IMR-90 (cell line): Measurements from ENCODE around the gene ADAP1. TPM values are rescaled to one million over a fixed set of nuclear protein-coding genes. Genes with fewer than 3 reads are reported as not detected.

Experiments
- ATAC-seq: fragments of 200-7000 bp; cut with Tn5 transposase; 2 replicates; pipeline ENCODE4 v1.9.1; 2020; ENCODE audit warnings: low read depth, mild to moderate bottlenecking, moderate library complexity
- BruUV-seq: library from RNA; stranded (reverse); fragments of 400-500 nt; replicated peaks from 2 replicates; lab custom pipeline; 2021; lab: Mats Ljungman, UMichigan
- CTCF ChIA-PET: fragments of 300-600 bp; formaldehyde crosslinking; extraction: SDS; loops from one replicate; lab custom pipeline; 2021; ENCODE audit warnings: antibody characterized with exemption; lab: Yijun Ruan, JAX
- POLR2A ChIA-PET: fragments of 300-600 bp; sonication (Branson Sonifier 250); formaldehyde crosslinking; loops from one replicate; lab custom pipeline; 2022; ENCODE audit warnings: antibody characterized with exemption; ENCODE audit not compliant: unreplicated experiment; lab: Charles Lee
- DNase-seq: peaks from one replicate; pipeline ENCODE4 v3.0.0; 2013
- H2AFZ ChIP-seq: replicated peaks from 2 replicates; pipeline ENCODE3; 2013; ENCODE audit warnings: low read length, mild to moderate bottlenecking; ENCODE audit not compliant: poor library complexity
- H2AK5ac ChIP-seq: 2 replicates; pipeline ENCODE4 v1.6.1; 2013; ENCODE audit warnings: low read depth, low read length, inconsistent platforms
- H2AK9ac ChIP-seq: replicated peaks from 2 replicates; pipeline ENCODE3; 2013; ENCODE audit warnings: mild to moderate bottlenecking, low read depth, low read length, moderate library complexity; ENCODE audit not compliant: poor library complexity
- H2BK120ac ChIP-seq: 2 replicates; pipeline ENCODE4 v1.6.1; 2013; ENCODE audit warnings: low read depth, low read length, inconsistent platforms
- H2BK15ac ChIP-seq: 3 replicates; pipeline ENCODE4 v1.6.1; 2013; ENCODE audit warnings: low read depth, low read length, inconsistent platforms
- H2BK20ac ChIP-seq: 2 replicates; pipeline ENCODE4 v1.6.1; 2013; ENCODE audit warnings: low read depth, mild to moderate bottlenecking, inconsistent platforms, low read length, moderate library complexity
- H2BK5ac ChIP-seq: 2 replicates; pipeline ENCODE4 v1.6.1; 2013; ENCODE audit warnings: mild to moderate bottlenecking, low read depth, low read length, inconsistent platforms; ENCODE audit not compliant: poor library complexity, severe bottlenecking
- H3K14ac ChIP-seq: replicated peaks from 2 replicates; pipeline ENCODE4 v1.6.1; 2013; ENCODE audit warnings: low read depth, low read length, inconsistent platforms
- H3K18ac ChIP-seq: 2 replicates; pipeline ENCODE4 v1.6.1; 2013; ENCODE audit warnings: low read depth, low read length, control low read depth
- H3K23ac ChIP-seq: 2 replicates; pipeline ENCODE4 v1.6.1; 2013; ENCODE audit warnings: low read depth, low read length, inconsistent platforms
- H3K27ac ChIP-seq: 2 replicates; pipeline ENCODE4 v1.5.1; 2013; ENCODE audit warnings: mild to moderate bottlenecking, control low read depth, low read length; ENCODE audit not compliant: insufficient read depth
- H3K27me3 ChIP-seq: 2 replicates; pipeline ENCODE4 v1.6.1; 2013; ENCODE audit warnings: low read length; ENCODE audit not compliant: control insufficient read depth, insufficient read depth
- H3K36me3 ChIP-seq: 2 replicates; pipeline ENCODE4 v1.6.1; 2013; ENCODE audit warnings: low read length, mixed read lengths; ENCODE audit not compliant: control insufficient read depth, insufficient read depth
- H3K4ac ChIP-seq: 2 replicates; pipeline ENCODE4 v1.6.1; 2013; ENCODE audit warnings: low read depth, low read length, inconsistent platforms
- H3K4me1 ChIP-seq: 2 replicates; pipeline ENCODE4 v1.6.1; 2013; ENCODE audit warnings: low read length, mixed read lengths; ENCODE audit not compliant: control insufficient read depth, insufficient read depth
- H3K4me2 ChIP-seq: 2 replicates; pipeline ENCODE4 v1.6.1; 2013; ENCODE audit warnings: low read depth, mild to moderate bottlenecking, control low read depth, low read length, moderate library complexity
- H3K4me3 ChIP-seq: 2 replicates; pipeline ENCODE4 v1.5.1; 2013; ENCODE audit warnings: low read depth, mild to moderate bottlenecking, control low read depth, low read length, moderate library complexity; ENCODE audit not compliant: insufficient read depth
- H3K56ac ChIP-seq: 2 replicates; pipeline ENCODE4 v1.6.1; 2013; ENCODE audit warnings: low read length, inconsistent platforms; ENCODE audit not compliant: insufficient read depth; ENCODE audit errors: extremely low read depth
- H3K79me1 ChIP-seq, 2 experiments: 2 replicates each; pipeline ENCODE4 v1.6.1; 2013; ENCODE audit warnings: low read length in 2 of 2, inconsistent platforms in 1 of 2, low read depth in 1 of 2
- H3K9ac ChIP-seq: 2 replicates; pipeline ENCODE4 v1.6.1; 2013; ENCODE audit warnings: low read depth, low read length, control low read depth
- H3K9me1 ChIP-seq: 2 replicates; pipeline ENCODE4 v1.6.1; 2013; ENCODE audit warnings: low read length, inconsistent platforms; ENCODE audit not compliant: insufficient read depth
- H3K9me3 ChIP-seq: 2 replicates; pipeline ENCODE4 v1.6.1; 2013; ENCODE audit warnings: low read length; ENCODE audit not compliant: control insufficient read depth, insufficient read depth
- H4K20me1 ChIP-seq: 2 replicates; pipeline ENCODE4 v1.6.1; 2013; ENCODE audit warnings: low read length, inconsistent platforms; ENCODE audit not compliant: insufficient read depth
- H4K5ac ChIP-seq: 2 replicates; pipeline ENCODE4 v1.6.1; 2013; ENCODE audit warnings: mild to moderate bottlenecking, low read depth, low read length, control low read depth
- H4K8ac ChIP-seq, 2 experiments: 2 replicates each; pipeline ENCODE4 v1.6.1; 2013; ENCODE audit warnings: low read depth in 2 of 2, low read length in 2 of 2, control low read depth in 1 of 2, inconsistent platforms in 1 of 2
- H4K91ac ChIP-seq: 2 replicates; pipeline ENCODE4 v1.6.1; 2013; ENCODE audit warnings: low read depth, low read length, inconsistent platforms; ENCODE audit not compliant: insufficient read depth
- BHLHE40 ChIP-seq: fragments of 150-350 bp; IDR thresholded peaks from 2 replicates; pipeline ENCODE4 v1.6.1; 2016; ENCODE audit warnings: mild to moderate bottlenecking, low read depth, low read length
- CEBPB ChIP-seq: IDR thresholded peaks from 2 replicates; pipeline ENCODE4 v1.6.1; 2012; ENCODE audit warnings: low read depth, low read length, improper control_type of control experiment
- CHD1 ChIP-seq: IDR thresholded peaks from 2 replicates; pipeline ENCODE4 v1.6.1; 2012; ENCODE audit warnings: low read depth, low read length, improper control_type of control experiment
- CTCF ChIP-seq: conservative IDR thresholded peaks from 2 replicates; pipeline ENCODE4 v1.5.1; 2012; ENCODE audit warnings: mild to moderate bottlenecking, low read depth, low read length, improper control_type of control experiment
- ELK1 ChIP-seq: fragments of 150-350 bp; IDR thresholded peaks from 2 replicates; pipeline ENCODE4 v1.6.1; 2016; ENCODE audit warnings: low read depth, mild to moderate bottlenecking, low read length, moderate library complexity, borderline replicate concordance
- FOS ChIP-seq: fragments of 150-350 bp; IDR thresholded peaks from 2 replicates; pipeline ENCODE4 v1.6.1; 2016; ENCODE audit warnings: low read depth, low read length
- MAFK ChIP-seq: IDR thresholded peaks from 2 replicates; pipeline ENCODE4 v1.6.1; 2012; ENCODE audit warnings: low read depth, low read length, improper control_type of control experiment
- MAZ ChIP-seq: IDR thresholded peaks from 2 replicates; pipeline ENCODE4 v1.6.1; 2012; ENCODE audit warnings: low read depth, mild to moderate bottlenecking, low read length, improper control_type of control experiment, moderate library complexity, borderline replicate concordance
- MXI1 ChIP-seq: IDR thresholded peaks from 2 replicates; pipeline ENCODE4 v1.6.1; 2012; ENCODE audit warnings: low read depth, mild to moderate bottlenecking, low read length, moderate library complexity, borderline replicate concordance
- NFE2L2 ChIP-seq: fragments of 150-350 bp; IDR thresholded peaks from 2 replicates; pipeline ENCODE4 v1.6.1; 2016; ENCODE audit warnings: low read depth, mild to moderate bottlenecking, low read length
- POLR2A ChIP-seq: IDR thresholded peaks from 2 replicates; pipeline ENCODE4 v1.6.1; 2012; ENCODE audit warnings: mild to moderate bottlenecking, low read depth, low read length
- RAD21 ChIP-seq: IDR thresholded peaks from 2 replicates; pipeline ENCODE4 v1.6.1; 2012; ENCODE audit warnings: low read length, improper control_type of control experiment
- RCOR1 ChIP-seq: IDR thresholded peaks from 2 replicates; pipeline ENCODE4 v1.6.1; 2012; ENCODE audit warnings: mild to moderate bottlenecking, low read length, improper control_type of control experiment; ENCODE audit not compliant: insufficient replicate concordance
- RFX5 ChIP-seq: IDR thresholded peaks from 2 replicates; pipeline ENCODE4 v1.8.0; 2012; ENCODE audit warnings: low read depth, mild to moderate bottlenecking, low read length, moderate library complexity
- SMC3 ChIP-seq: fragments of 150-350 bp; IDR thresholded peaks from 2 replicates; pipeline ENCODE4 v1.6.1; 2016; ENCODE audit warnings: low read depth, mild to moderate bottlenecking, antibody characterized with exemption, low read length, moderate library complexity
- USF2 ChIP-seq: fragments of 150-350 bp; IDR thresholded peaks from 2 replicates; pipeline ENCODE4 v1.6.1; 2017; ENCODE audit warnings: mild to moderate bottlenecking, antibody characterized with exemption, low read length, low read depth
- WGBS, 2 experiments: methylation state at CpG; one replicate each; pipeline versions ENCODE4 v1.1.5 to v1.1.7; 2013; ENCODE audit warnings: missing lambda C conversion rate in 2 of 2; ENCODE audit not compliant: insufficient read length in 1 of 2; ENCODE audit errors: extremely low coverage in 2 of 2; 5-methylcytosine and 5-hydroxymethylcytosine counted together
- dilution Hi-C: fragments of 300-500 bp; cut with HindIII; formaldehyde crosslinking; loops from one replicate; pipeline ENCODE4 v1.14.3; 2018; ENCODE audit warnings: low sequenced_read_pairs; ENCODE audit not compliant: unreplicated experiment
- in situ Hi-C: fragments of 300-500 bp; cut with MboI; formaldehyde crosslinking; loops from 3 replicates; pipeline ENCODE4 v1.14.3; 2019; ENCODE audit warnings: low sequenced_read_pairs, inconsistent platforms, mixed read lengths
- intact Hi-C: fragments of 100-400 bp; cut with micrococcal nuclease; formaldehyde crosslinking; loops from 2 replicates; pipeline ENCODE4 v1.10.0; 2022
- polyA plus RNA-seq, 3 experiments: library from polyadenylated mRNA; depleted of rRNA; stranded (reverse); fragments of >200 nt; gene quantifications; 2 replicates each; pipeline ENCODE4 v1.2.3, GENCODE V29; 2012; ENCODE audit warnings: low replicate concordance in 1 of 3
- total RNA-seq: library from RNA; depleted of rRNA; stranded (reverse); fragments of >200 nt; gene quantifications from 2 replicates; pipeline ENCODE4 v1.2.3, GENCODE V29; 2012

ADAP1 gene
- total and polyA plus RNA-seq, 2 of the 4 experiments (the other 2 are of a cell fraction) = 1.4 to 2.0 TPM

- ATAC-seq (no peak), DNase-seq (no peak)
- H2BK20ac ChIP-seq = no peak overlapping the region
- H3K23ac ChIP-seq = no peak overlapping the region
- 80% methylated on average over 6 of the region's 9 CpGs; no CpG with 5 or more reads in 1 of the 2 experiments for WGBS, 2 experiments
- intact Hi-C loops = no loop called here
- no peak overlapping the region for H3K56ac ChIP-seq
- no peaks in the 10 kb centered on the region for H3K36me3 ChIP-seq
- BruUV-seq = no TSS peak
- in situ Hi-C loops = no loop called here
- CTCF ChIA-PET = no interaction called here
- dilution Hi-C loops = no loop called here
- no peak overlapping the region for H3K14ac ChIP-seq
- no peak overlapping the region for H2BK120ac ChIP-seq
- no peaks in the 10 kb centered on the region for H3K79me1 ChIP-seq
- H3K27ac ChIP-seq = no peak overlapping the region
- H3K9ac ChIP-seq = no peak overlapping the region
- no peak overlapping the region for H2AK5ac ChIP-seq
- H4K5ac ChIP-seq = no peak overlapping the region
- H3K27me3 ChIP-seq = no peaks in the 10 kb centered on the region
- no peak overlapping the region for H2BK5ac ChIP-seq
- H4K91ac ChIP-seq = no peak overlapping the region
- no peaks in the 10 kb centered on the region for H4K20me1 ChIP-seq
- H2BK15ac ChIP-seq = no peak overlapping the region
- TF ChIP-seq USF2 (no peak), POLR2A (no peak), ELK1 (no peak), MAZ (no peak), MXI1 (no peak), BHLHE40 (no peak), NFE2L2 (no peak), MAFK (no peak), RCOR1 (no peak), CHD1 (no peak), CEBPB (no peak), RAD21 (no peak), CTCF (no peak), SMC3 (no peak), FOS (no peak), RFX5 (no peak)
- peaks cover under 1% of the 10 kb centered on the region; the same call in 1 of the 2 replicates for H3K4me1 ChIP-seq
- no peak overlapping the region for H2AK9ac ChIP-seq
- POLR2A ChIA-PET = no interaction called here
- H3K18ac ChIP-seq = no peak overlapping the region
- H4K8ac ChIP-seq = no peak overlapping the region
- H3K4ac ChIP-seq = no peak overlapping the region
- H3K4me3 ChIP-seq = no peak overlapping the region
- no peak overlapping the region for H2AFZ ChIP-seq
- no peak overlapping the region for H3K4me2 ChIP-seq
- no peaks in the 10 kb centered on the region for H3K9me3 ChIP-seq
- H3K9me1 ChIP-seq = no peaks in the 10 kb centered on the region
Observed at GRCh38 chr7:918118-918425, 36.4 kb downstream of the ADAP1 start.
